ENCODE results near the gene EMILIN2.
"Not testable (repeated sequence)": the region's sequence is repeated elsewhere in the genome, so short reads cannot be mapped to it uniquely, and the experiment has no call there.

Gene EMILIN2

DNA sequence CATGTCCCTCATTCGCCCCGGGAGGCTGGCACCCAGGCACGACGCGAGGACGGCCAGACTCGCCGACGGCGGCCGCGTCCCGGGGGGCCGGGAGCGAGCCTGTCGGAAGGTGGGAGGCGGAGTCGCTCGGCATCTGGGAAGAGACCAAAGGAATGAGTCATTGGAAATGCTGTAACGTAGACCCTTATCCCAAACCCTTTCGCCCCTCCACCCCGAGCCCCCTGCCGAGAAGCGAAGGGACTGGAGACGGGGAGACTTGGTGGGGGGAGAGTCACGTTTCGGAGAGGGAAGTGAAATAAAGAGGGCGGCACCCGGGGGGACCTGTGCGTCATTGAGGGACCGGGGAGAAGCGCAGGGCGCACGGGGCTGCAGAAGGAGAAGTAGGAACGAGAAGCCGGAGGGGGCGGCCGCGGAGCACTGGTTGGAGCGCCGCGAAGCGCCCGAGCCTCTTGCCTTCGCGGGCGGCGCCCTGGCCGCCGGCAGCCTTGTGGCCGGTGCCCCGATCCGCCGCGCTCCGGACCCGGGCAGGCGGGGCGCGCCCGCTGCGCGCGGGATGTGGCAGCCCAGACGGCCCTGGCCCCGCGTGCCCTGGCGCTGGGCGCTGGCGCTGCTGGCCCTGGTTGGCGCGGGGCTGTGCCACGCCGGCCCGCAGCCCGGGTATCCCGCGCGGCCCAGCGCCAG, at the start of gene EMILIN2:
EMILIN2 (plus strand) TSS at position 371 of the 681 bp plus-strand sequence; CDS start at position 554, 183 bp downstream.
- peak; percentile 46 for DNase-seq (ENCODE audit: low read depth)

DNA sequence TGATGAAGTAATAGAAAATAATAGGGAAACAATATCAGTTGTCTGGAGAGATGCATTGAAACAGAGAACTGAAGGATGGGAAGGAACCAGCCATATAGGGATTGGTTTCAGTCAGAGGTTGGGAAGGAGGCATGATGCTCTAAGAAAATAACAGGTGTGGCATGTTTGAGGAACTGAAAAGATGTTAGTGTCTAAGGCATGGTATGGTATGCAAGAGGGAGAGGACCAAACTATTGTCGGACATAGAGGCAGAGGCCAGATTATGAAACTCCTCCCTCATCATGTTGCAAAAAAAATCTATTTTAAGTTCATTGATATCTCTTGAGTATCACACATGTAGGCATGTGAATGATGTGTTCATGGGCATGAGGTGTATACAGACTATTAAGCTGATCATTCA, 48.9 kb upstream of the EMILIN2 start:
- DNase-seq (ENCODE audit: low read depth), result no peak

DNA sequence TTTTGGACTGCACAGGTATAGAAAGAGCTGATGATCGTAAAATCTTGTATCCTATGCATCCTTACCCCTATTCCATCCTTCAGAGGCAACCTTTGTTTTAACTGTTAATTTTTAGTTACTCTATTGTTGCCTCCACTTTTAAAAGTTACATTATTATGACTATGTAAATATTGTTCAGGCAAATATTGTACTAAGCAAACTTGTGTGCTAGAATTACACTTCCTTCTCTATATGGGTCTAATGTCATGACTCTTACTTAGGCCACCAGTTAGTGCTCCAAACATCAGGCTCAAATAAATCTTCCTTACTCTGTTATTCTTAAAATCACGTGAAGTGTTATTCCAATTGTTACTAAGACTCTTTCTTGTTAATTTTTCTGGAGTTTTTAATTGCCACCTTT, 47.4 kb upstream of the EMILIN2 start:
- no peak for DNase-seq (ENCODE audit: low read depth)

DNA sequence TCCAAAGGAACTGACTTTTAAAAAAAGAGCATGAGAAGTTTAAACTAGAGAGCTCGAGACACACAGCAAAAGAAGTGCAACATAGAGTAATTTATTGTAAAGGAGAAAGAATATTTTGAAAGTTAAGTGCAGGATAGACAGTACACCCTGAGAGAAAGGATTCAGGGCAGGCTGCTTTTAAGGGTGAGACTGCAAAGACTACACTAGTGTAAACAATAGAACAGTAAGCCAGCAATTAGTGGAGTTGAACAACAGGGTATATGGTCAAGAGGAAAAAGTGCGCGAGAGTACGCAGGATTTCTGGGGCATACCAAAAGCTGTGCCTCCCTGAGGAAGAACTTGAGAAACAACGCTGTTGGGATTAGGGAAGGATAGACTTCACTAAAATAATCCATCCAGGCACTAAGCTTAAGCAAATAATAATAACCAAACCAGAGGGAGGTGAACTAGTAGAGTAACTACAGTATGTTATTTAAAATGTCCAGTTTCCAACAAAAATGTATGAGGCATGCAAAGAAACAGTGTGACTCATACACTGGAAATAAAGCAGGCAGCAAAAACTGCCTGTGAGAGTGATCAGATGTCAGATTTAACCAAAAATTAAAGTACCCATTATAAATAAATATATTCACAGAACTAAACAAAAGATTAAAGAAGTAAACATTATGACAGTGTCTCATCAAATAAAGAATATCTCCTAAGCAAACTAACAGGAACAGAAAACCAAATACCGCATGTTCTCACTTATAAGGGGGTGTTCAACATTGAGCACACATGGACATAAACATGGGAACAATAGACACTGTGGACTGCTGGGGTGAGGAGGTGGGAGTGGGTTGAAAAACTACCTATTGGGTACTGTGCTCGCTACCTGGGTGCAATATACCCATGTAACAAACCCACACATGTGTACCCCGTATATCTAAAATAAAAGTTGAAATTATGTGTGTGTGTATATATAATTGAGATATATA, 40.5 kb upstream of the EMILIN2 start:
- peak; percentile 56 for DNase-seq (ENCODE audit: low read depth)

DNA sequence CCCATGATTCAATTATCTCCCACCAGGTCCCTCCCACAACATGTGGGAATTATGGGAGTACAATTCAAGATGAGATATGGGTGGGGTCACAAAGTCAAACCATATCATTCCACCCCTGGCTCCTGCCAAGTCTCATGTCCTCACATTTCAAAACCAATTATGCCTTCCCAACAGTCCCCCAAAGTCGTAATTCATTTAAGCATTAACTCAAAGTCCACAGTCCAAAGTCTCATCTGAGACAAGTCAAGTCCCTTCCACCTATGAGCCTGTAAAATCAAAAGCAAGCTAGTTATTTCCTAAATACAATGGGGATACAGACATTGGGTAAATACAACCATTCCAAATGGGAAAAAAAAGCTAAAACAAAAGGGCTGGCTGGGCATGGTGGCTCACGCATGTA, 38.2 kb upstream of the EMILIN2 start:
- DNase-seq (ENCODE audit: low read depth), result not testable (repeated sequence)

DNA sequence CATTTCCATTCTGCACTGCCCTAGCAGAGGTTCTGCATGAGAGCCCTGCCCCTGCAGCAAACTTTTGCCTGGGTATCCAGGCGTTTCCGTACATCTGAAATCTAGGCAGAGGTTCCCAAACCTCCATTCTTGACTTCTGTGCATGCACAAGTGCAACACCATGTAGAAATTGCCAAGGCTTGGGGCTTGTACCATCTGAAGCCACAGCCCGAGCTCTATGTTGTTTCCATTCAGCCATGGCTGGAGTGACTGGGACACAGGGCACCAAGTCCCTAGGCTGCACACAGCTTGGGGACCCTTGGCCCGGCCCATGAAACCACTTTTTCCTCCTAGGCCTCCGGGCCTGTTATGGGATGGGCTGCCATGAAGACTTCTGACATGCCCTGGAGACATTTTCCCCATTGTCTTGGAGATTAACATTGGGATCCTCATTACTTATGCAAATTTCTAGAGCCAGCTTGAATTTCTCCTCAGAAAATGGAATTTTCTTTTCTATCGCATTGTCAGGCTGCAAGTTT, 37.1 kb upstream of the EMILIN2 start:
- DNase-seq (ENCODE audit: low read depth), result not testable (repeated sequence)

DNA sequence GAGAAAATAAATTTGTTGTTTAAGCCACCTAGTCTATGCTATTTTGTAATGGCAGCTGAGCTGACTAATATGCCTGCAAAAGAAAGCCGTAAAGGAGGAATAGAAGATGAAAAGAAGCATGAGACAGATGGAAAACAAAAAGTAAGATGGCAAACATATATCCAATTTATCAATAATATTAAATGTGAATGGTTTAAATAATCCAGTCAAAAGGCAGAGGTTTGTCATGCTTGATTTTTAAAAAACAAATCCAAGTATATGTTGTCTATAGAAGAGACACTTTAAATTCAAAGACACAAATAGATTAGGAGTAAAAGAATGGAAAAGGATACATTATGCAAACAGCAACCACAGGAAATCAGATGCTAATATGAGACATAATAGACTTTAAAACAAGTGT, 35.4 kb upstream of the EMILIN2 start:
- no peak for DNase-seq (ENCODE audit: low read depth)

DNA sequence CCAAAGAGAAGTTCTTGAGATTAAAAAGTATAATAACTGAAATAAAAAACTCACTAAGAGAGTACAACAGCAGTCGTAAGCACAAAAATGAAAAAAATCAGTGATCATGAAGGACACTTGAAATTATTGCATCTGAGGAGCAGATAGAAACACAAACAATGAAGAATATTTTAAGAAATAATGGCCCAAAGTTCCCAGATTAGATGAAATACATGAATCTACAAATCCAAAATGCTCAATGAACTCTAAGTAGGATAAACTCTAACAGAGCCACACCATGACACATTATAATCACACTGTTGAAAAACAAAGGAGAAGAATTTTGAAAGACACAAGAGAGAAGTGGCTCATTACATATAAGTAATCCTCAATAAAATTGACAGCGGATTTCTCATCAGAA, 31.9 kb upstream of the EMILIN2 start:
- no peak for DNase-seq (ENCODE audit: low read depth)

DNA sequence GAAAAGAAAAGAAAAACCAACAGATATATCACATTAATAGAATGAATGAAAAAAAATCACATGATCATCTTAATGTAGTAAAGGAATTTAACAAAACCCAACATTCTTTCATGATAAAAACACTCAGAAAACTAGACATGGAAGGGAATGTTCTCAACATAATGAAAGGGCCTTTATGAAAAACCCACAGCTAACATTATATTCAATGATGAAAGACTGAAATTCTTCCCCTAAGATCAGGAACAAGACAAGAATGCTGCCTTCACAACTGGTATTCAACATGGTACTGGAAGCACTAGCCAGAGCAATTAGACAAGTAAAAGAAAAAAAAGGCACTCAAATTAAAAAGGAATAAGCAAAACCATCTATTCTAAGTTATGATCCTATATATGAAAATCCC, 28.5 kb upstream of the EMILIN2 start:
- peak; percentile 12 for DNase-seq (ENCODE audit: low read depth)

DNA sequence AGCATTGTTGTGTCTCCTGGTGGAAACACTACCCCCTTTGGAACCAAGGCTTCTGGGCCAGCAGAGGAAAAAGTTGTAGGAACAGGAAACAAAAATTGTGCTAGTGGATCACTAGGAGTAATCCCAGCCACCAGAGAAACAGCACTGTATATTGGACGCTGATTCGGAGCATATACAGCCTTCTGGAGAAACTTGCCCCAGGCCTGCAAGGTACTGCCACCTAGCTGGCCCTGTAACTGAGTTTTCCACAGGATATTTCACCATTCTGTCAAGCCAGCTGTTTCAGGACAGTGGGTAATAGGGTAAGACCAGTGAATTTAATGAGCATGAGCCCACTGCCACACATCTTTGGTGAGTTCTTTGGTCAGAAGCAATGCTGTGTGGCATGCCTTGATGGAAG, 25.1 kb upstream of the EMILIN2 start:
- no peak for DNase-seq (ENCODE audit: low read depth)

DNA sequence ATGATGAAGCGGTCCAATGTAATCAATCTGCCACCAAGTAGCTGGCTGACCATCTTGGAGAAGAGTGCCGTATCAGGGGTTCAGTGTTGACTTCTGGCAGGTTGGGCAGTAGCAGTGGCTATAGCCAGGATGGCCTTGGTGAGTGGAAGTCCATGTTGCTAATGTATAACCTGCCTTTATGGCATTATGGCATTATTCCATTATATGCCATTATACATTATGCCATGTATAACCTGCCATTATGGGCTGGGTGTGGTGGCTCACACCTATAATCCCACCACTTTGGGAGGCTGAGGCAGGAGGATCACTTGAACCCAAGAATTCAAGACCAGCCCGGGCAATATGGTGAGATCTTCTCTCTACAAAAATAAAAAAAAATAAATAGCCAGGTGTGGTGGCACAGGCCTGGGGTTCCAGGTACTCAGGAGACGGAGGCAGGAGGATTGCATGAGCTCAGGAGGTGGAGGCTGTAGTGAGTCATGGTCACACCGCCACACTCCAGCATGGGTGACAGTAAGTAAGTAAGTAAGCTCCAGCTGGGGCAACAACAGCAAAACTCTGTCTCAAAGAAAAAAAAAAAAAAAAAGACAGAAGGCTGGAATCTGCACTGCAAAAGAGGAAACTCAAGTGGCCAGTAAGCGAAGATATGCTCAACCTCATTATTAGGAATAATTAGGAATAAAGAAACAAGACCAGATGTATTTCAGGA, 24.4 kb upstream of the EMILIN2 start:
- no peak for DNase-seq (ENCODE audit: low read depth)

DNA sequence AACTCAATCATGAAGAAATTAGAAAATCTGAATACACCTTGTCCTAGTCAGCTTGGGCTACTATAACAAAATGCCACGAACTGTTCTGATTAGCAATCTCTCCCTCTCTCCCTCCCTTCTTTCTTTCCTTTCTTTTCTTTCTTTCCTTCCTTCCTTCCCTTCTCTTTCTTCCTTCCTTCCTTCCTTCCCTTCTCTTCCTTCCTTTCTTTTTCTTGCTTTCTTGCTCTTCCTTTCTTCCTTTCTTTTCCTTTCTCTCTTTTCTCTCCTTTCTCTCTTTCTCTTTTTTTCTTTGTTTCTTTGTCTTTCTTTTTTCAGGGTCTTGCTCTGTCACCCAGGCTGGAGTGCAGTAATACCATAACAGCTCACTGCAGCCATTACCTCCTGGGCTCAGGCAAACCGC, 23.6 kb upstream of the EMILIN2 start:
- DNase-seq (ENCODE audit: low read depth), result no peak

DNA sequence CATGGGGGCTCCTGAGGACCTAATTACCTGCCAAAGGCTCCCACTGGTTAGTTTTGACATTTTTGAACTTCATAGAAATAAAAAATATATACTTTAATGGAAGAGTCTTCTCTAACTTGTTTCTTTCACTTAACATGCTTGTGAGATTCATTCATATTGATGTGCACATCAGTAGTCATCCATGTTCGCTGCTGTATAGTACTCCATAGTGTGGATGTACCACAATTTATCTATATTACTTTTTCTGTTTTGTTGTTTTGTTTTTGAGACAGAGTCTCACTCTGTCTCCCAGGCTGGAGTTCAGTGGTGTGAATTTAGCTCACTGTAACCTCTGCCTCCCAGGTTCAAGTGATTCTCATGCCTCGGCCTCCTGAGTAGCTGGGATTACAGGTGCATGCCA, 22.8 kb upstream of the EMILIN2 start:
- DNase-seq (ENCODE audit: low read depth), result no peak

DNA sequence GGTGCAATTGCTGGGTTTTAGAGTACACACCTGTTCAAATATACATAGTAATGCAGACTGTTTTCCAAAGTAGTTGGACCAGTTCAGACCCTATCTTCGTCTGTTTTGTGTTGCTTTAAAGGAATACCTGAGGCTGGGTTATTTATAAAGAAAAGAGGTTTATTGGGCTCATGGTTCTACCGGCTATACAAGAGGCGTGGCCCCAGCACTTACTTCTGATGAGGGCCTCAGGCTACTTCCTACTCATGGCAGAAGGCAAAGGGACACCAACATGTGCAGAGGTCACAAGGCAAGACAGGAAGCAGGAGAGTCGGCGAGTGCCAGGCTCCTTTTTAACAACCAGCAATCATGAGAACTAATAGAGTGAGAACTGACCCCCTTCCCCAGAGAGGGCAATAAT, 21.9 kb upstream of the EMILIN2 start:
- DNase-seq (ENCODE audit: low read depth), result no peak

DNA sequence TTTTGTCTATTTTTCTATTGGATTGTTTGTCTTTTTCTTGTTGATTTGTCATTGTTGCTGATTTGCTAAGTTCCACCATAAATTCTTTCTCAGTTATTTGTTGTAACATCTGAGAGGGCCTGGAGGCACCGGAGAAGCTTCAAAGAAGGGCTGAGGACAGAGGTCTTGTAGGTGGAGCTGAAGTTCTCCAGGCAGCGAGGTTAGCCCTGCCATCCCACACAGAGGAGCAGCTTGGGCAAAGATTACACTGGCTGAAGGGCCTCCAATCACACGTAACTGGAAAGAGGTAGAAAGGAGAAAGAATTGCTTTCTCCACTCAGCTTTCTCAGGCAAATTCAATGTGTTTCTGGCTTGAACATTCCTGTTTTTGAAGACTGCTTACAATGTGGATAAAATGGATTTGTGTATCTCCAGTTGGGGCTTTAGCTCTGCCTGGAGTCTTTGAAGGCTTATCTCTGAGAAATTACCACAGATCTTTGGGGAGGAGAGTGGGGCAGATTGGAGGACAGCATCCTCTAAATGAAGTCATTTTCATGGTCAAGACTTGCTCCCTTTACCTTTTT, 21.1 kb upstream of the EMILIN2 start:
- DNase-seq (ENCODE audit: low read depth), result peak; percentile 88

DNA sequence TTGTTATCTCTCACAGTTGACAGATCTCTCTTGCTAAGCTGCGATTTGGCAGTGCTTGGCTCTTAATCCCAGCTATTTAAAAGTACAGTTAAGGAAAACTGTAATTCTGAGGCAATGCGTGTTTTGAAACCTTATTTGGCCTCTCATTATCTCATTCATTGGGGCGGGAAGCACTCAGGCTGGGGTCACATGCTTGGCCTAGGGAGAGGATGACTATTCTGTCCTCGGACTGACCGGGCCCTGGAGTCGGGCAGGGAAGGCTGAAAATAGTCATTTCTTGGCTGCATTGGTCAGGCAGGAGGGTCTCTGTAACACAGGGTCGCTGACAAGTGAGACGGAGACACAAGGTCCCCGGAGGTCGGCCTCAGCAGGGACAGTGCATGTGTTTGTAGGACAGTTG, 20.2 kb upstream of the EMILIN2 start:
- DNase-seq (ENCODE audit: low read depth), result peak; percentile 98

DNA sequence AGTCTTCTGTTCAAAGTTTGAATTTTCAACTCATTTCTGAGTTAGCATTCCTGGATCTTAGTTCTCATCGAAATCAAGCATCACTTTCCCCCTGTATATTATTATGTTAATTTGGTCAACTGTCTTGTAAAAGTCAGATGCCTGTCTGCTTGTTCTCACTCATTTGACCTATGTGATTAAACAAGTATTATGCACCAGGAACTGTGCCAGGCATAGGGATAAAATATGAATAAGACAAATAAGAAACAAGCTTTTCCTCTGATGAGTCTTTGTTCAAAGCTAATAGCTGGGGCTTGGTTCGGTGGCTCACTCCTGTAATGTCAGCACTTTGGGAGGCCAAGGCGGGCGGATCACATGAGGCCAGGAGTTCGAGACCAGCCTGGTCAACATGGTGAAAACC, 19.7 kb upstream of the EMILIN2 start:
- peak; percentile 85 for DNase-seq (ENCODE audit: low read depth)

DNA sequence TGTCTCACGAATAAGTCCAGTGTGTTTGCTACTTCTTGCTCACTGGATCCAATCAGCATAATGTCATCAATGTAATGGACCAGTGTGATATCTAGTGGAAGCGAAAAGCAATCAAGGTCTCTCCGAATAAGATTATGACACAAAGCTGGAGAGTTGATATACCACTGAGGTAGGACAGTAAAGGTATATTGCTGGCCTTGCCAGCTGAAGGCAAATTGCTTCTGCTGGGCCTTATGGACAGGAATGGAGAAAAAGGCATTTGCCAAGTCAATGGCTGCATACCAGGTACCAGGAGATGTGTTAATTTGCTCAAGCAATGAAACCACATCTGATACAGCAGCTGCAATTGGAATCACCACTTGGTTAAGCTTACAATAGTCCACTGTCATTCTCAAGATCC, 10.7 kb upstream of the EMILIN2 start:
- DNase-seq (ENCODE audit: low read depth), result not testable (repeated sequence)

DNA sequence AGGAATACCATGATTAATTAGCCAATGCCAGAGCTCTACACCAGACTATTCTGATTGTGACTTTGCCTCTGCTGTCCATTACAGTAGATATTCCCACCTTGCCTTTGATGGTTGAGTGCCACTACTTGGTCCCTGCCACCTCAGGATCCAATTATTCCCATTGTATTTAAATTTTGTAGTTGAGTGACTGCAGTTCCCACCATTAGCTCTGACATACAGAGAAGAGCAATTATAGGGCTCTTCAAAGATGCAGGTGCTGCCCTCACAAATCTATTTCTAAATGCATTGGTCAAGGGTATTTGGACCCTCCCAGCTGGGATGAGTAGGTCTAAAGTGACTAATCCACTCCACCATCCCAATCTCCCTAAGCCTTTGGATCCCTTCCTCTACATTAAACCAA, 9.5 kb upstream of the EMILIN2 start:
- DNase-seq (ENCODE audit: low read depth), result not testable (repeated sequence)

DNA sequence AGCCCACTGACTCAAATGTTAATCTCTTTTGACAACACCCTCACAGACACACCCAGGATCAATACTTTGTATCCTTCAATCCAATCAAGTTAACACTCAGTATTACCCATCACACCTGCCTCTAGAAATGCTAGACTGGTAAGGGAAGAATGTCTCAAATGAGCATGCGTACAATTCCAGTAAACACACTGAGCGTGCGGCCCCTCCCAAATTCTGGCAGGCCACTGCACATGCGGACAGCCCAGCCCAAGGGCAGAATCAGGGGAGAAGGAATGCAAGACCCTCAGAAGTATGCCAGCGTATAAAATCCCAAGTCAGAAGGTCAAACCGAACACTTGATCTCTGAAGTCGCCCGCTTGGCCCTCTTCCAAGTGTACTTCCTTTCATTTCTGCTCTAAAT, 7.6 kb upstream of the EMILIN2 start:
- no peak for DNase-seq (ENCODE audit: low read depth)

DNA sequence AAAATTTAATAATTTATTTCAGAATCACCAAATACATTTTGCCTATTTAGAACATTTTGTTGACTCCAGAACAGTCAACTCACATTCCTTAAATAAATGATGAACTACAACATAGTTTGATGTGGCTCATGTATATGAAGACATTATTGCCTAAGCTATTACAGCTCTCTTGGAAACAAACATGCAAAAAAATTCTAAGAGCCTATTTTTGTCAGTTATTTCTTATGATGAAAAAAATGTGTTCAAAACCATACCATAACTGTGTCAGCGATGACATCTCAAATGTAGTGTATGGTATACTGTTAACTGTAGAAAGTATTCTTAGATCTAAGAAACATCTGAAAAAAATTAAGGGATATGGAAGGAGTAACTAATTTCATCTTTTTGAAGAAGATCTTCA, 6.3 kb upstream of the EMILIN2 start:
- no peak for DNase-seq (ENCODE audit: low read depth)

DNA sequence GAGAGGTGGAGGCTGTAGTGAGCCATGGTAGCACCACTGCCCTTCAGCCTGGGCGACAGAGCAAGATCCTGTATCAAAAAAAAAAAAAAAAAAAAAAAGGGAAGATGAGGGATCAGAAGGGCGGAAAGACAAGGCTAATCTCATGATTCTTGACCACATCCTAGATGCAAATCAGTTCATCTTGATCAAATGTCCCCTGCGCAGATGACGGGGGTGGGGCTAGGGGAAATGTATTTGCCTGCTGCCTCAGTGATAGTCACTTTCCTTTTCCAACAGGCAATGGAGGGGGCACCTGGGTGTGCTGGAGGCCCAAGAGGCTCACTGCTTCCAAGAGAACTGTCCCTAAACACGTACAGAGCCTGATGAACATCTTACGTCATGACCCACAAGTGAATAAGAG, 3.7 kb upstream of the EMILIN2 start:
- DNase-seq (ENCODE audit: low read depth), result no peak

Measured in amniotic epithelial cell (primary cell).